Heart right ventricle (tissue), 16 donors: ENCODE measurements around the gene CYB561A3. TPM values are rescaled to one million over a fixed set of nuclear protein-coding genes. Genes with fewer than 3 reads are reported as not detected.
"Not testable (repeated sequence)": the region's sequence is repeated elsewhere in the genome, so short reads cannot be mapped to it uniquely, and the experiment has no call there.

Experiments
- ATAC-seq, 8 donors: fragments of 200-7000 bp; cut with Tn5 transposase; one replicate each; pipeline ENCODE4 v1.9.1; 2020; ENCODE audit warnings: mild to moderate bottlenecking in 8 of 8, moderate library complexity in 8 of 8, moderate number of reproducible peaks in 1 of 8
- DNase-seq, 2 donors: peaks; one replicate each; pipeline ENCODE4 v3.0.0-alpha.2; 2020
- H3K27ac ChIP-seq, 10 donors: fragments of 200-600 bp; sonication (generic) in 2 of 10; one replicate each; pipeline versions ENCODE4 v1.5.0 to v1.8.0; 2020 to 2022; ENCODE audit warnings: mild to moderate bottlenecking in 3 of 10
- H3K27me3 ChIP-seq, 7 donors: fragments of 200-600 bp; one replicate each; pipeline ENCODE4 v1.8.0; 2021 to 2022; ENCODE audit warnings: mild to moderate bottlenecking in 2 of 7
- H3K36me3 ChIP-seq, 9 donors: fragments of 200-600 bp; sonication (generic) in 1 of 9; one replicate each; pipeline versions ENCODE4 v1.5.0 to v1.8.0; 2020 to 2022; ENCODE audit warnings: mild to moderate bottlenecking in 2 of 9
- H3K4me1 ChIP-seq, 9 donors: fragments of 200-600 bp; sonication (generic) in 1 of 9; one replicate each; pipeline versions ENCODE4 v1.5.0 to v1.8.0; 2020 to 2022; ENCODE audit warnings: mild to moderate bottlenecking in 4 of 9
- H3K4me3 ChIP-seq, 10 donors: fragments of 200-600 bp; sonication (generic) in 2 of 10; one replicate each; pipeline versions ENCODE4 v1.5.0 to v1.8.0; 2020 to 2022; ENCODE audit warnings: mild to moderate bottlenecking in 7 of 10, moderate library complexity in 2 of 10
- H3K9me3 ChIP-seq, 11 donors: fragments of 200-600 bp in 10 of 11; sonication (generic) in 2 of 11; one replicate each; pipeline versions ENCODE4 v1.5.0 to v1.8.0; 2013 to 2022; ENCODE audit warnings: mild to moderate bottlenecking in 2 of 11, control low read depth in 1 of 11, moderate library complexity in 1 of 11
- CTCF ChIP-seq, 9 donors: fragments of 200-600 bp; sonication (generic) in 2 of 9; IDR thresholded peaks; one replicate each; pipeline versions ENCODE4 v1.5.0 to v1.8.0; 2021 to 2022; ENCODE audit warnings: antibody characterized with exemption in 9 of 9, mild to moderate bottlenecking in 5 of 9, moderate library complexity in 1 of 9
- WGBS, 2 donors: extraction: QIAGEN DNeasy Blood & Tissue Kit; methylation state at CpG; one replicate each; pipeline ENCODE4 v1.1.7; 2013; ENCODE audit warnings: inconsistent platforms in 1 of 2; 5-methylcytosine and 5-hydroxymethylcytosine counted together
- intact Hi-C, 10 donors: fragments of 100-400 bp; cut with DNase I; formaldehyde crosslinking; loops; one replicate each; pipeline versions ENCODE4 v1.11.1 to v1.14.2; 2022
- polyA plus RNA-seq, 2 donors: library from polyadenylated mRNA; stranded (reverse); fragments of 200-250 nt; gene quantifications; one replicate each; pipeline ENCODE4 v1.2.3, GENCODE V29; 2013
- total RNA-seq, 10 donors: library from RNA; stranded (reverse); fragmentation: NEBNext Ultra II Directional in 3 of 10; extraction: Animal tissue kit (Norgen Biotek cat#: 25700) in 3 of 10; gene quantifications; one replicate each; pipeline versions ENCODE4 v1.2.1 to v1.2.4, GENCODE V29; 2021 to 2023
- donor health status: Arrhythmogenic right ventricular cardiomyopathy.
- donor health status: ischemic (EF 13 %, LVEDD 7.1; RV severe dilation, severe dysfunction).
- donor health status: healthy with polysubstance abuse.
- donor health status: DM: no; HTN: yes; CAD: no.
- donor health status: DM: no; HTN: no; CAD: no.
- donor health status: ischemic (EF 25% LVEDD 6.9; RV normal size, moderate dysfunction).
- donor health status: ischemic (EF 25% LVEDD 5.7; RV mildly dilated, moderate dysfunction).
- donor health status: healthy.
- donor health status: DM: yes; HTN: yes; CAD: no.
- donor health status: Ischemic cardiomyopathy.
- donor health status: ischemic (EF 35%, LVEDD 5.7; RV mildly dilated, moderate dysfunction).
- donor health status: nonischemic (EF 11% LVEDD 7.7; RV severe dilation, severe dysfunction).
- donor health status: DM: yes; HTN: yes; CAD: no.
- donor health status: PGD.
- donor health status: ischemic (EF 29% LVEDD 5.4; RV normal size, mild dysfunction).
- donor health status: nonischemic (EF 23%, LVEDD 6.1; RV moderate dilation, normal function).

Gene CYB561A3
- total and polyA plus RNA-seq, 12 donors: 6.0 to 18.6 (median 10.5) TPM

GRCh38 chr11:61401173-61401572 lies 39.5 kb upstream of the CYB561A3 start:
- Histone ChIP-seq H3K4me1 (peaks cover 0 to 8% (median 0%) of the 10 kb centered on the region in 9 donors), H3K27ac (no peak overlapping the region), H3K9me3 (no peaks in the 10 kb centered on the region), H3K27me3 (no peaks in the 10 kb centered on the region), H3K36me3 (peaks cover 0 to 98% (median 25%) of the 10 kb centered on the region in 9 donors), H3K4me3 (no peak overlapping the region)
- DNase-seq (no peak), ATAC-seq (peak in 1 of 8 donors; percentile 30)
- intact Hi-C loops: no loop called here
- WGBS, 2 donors: 93% methylated on average over 2 of the region's 2 CpGs
- TF ChIP-seq CTCF (IDR thresholded peaks at IDR 0.05): no peak

GRCh38 chr11:61392981-61393595 lies 31.4 kb upstream of the CYB561A3 start:
- intact Hi-C loops: loop anchor here in 1 of 10 donors (2.0 kb wide), 1 partner anchor 60 kb away; the partner anchor contains the start of genes DDB1 and TKFC
- peak in 1 of 9 donors; percentile 10 for TF ChIP-seq CTCF (IDR thresholded peaks at IDR 0.05)
- H3K36me3 ChIP-seq: peaks cover 0 to 45% (median 24%) of the 10 kb centered on the region in 9 donors
- H3K27ac ChIP-seq: peak overlapping the region in 9 of 10 donors; percentile 76 to 95 (median 85)
- 3 to 4% methylated on average over 15 of the region's 15 CpGs for WGBS, 2 donors
- H3K27me3 ChIP-seq: no peaks in the 10 kb centered on the region
- peak overlapping the region; percentile 58 to 85 (median 74) for H3K4me3 ChIP-seq
- ATAC-seq (peak in 6 of 8 donors; percentile 15 to 44 (median 27)), DNase-seq (no peak)
- H3K4me1 ChIP-seq: peaks cover 0 to 22% (median 17%) of the 10 kb centered on the region in 9 donors
- no peaks in the 10 kb centered on the region for H3K9me3 ChIP-seq

GRCh38 chr11:61390161-61390560 lies 28.5 kb upstream of the CYB561A3 start:
- H3K9me3 ChIP-seq: no peaks in the 10 kb centered on the region
- H3K27me3 ChIP-seq: no peaks in the 10 kb centered on the region
- WGBS, 2 donors: 84 to 86% methylated on average over 1 of the region's 1 CpG
- ATAC-seq (no peak), DNase-seq (no peak)
- TF ChIP-seq CTCF (IDR thresholded peaks at IDR 0.05): no peak
- intact Hi-C loops: no loop called here
- H3K27ac ChIP-seq: no peak overlapping the region
- H3K4me3 ChIP-seq: no peak overlapping the region
- H3K36me3 ChIP-seq: peaks cover 0 to 16% (median 7%) of the 10 kb centered on the region in 9 donors
- H3K4me1 ChIP-seq: peaks cover 4 to 28% (median 17%) of the 10 kb centered on the region in 9 donors

GRCh38 chr11:61384271-61385242 lies 22.9 kb upstream of the CYB561A3 start:
- Histone ChIP-seq H3K4me1 (peaks cover 0 to 8% (median 4%) of the 10 kb centered on the region in 9 donors), H3K4me3 (no peak overlapping the region), H3K27me3 (no peaks in the 10 kb centered on the region), H3K27ac (no peak overlapping the region), H3K36me3 (peaks cover 0 to 6% (median 0%) of the 10 kb centered on the region in 9 donors), H3K9me3 (no peaks in the 10 kb centered on the region)
- TF ChIP-seq CTCF (IDR thresholded peaks at IDR 0.05): no peak
- intact Hi-C loops: loop anchor here (1.0 to 10.0 kb wide), 7 partner anchors 20 to 130 kb away; no protein-coding TSS in a partner anchor
- peak in 4 of 8 donors; percentile 10 to 29 (median 21) for ATAC-seq
- 89 to 90% methylated on average over 15 of the region's 15 CpGs for WGBS, 2 donors
- no peak for DNase-seq

GRCh38 chr11:61383859-61384258 lies 22.2 kb upstream of the CYB561A3 start:
- H3K27ac ChIP-seq, H3K36me3 ChIP-seq, H3K4me3 ChIP-seq, H3K9me3 ChIP-seq, H3K27me3 ChIP-seq, DNase-seq, ATAC-seq: not testable (repeated sequence)
- peaks cover 0 to 15% (median 4%) of the 10 kb centered on the region in 9 donors for H3K4me1 ChIP-seq
- WGBS, 2 donors: 96 to 97% methylated on average over 5 of the region's 5 CpGs
- intact Hi-C loops: loop anchor here in 8 of 10 donors (2.0 to 10.0 kb wide), 5 partner anchors 19 to 129 kb away; no protein-coding TSS in a partner anchor
